ENCODE measurements around the gene STAG1.
"Not testable (repeated sequence)": the region's sequence is repeated elsewhere in the genome, so short reads cannot be mapped to it uniquely, and the experiment has no call there.

STAG1 gene

DNA sequence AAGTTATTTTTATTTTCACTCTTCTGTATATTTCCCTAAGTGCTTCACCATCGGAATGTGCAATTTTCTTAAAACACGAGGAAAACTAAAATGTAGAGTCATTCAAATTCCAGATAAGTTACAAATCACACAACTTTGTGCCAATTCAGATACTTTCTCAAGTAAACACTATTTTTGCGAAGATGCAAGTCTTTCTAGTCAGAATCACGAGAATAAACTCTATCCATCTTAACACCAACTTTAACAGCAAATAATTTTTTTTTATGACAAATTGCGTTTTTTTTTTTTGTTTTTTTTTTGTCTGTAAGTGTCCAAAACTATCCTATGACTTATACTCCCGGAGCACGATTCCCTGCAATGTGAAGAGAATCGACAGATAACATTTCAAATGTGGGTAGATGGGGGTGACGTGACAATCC is 1.3 kb downstream of the STAG1 start:
- TF ChIP-seq, protein P1, sequence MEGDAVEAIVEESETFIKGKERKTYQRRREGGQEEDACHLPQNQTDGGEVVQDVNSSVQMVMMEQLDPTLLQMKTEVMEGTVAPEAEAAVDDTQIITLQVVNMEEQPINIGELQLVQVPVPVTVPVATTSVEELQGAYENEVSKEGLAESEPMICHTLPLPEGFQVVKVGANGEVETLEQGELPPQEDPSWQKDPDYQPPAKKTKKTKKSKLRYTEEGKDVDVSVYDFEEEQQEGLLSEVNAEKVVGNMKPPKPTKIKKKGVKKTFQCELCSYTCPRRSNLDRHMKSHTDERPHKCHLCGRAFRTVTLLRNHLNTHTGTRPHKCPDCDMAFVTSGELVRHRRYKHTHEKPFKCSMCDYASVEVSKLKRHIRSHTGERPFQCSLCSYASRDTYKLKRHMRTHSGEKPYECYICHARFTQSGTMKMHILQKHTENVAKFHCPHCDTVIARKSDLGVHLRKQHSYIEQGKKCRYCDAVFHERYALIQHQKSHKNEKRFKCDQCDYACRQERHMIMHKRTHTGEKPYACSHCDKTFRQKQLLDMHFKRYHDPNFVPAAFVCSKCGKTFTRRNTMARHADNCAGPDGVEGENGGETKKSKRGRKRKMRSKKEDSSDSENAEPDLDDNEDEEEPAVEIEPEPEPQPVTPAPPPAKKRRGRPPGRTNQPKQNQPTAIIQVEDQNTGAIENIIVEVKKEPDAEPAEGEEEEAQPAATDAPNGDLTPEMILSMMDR (IDR thresholded peaks at IDR 0.05; ENCODE audit: low read depth, low read length), result no peak
- Histone ChIP-seq H3K9me3 (ENCODE audit: severe bottlenecking) (no peaks in the 10 kb centered on the region), H3K27me3 (ENCODE audit: insufficient read depth, low read depth, severe bottlenecking) (no peaks in the 10 kb centered on the region), H3K4me3 (ENCODE audit: low read depth, low read length) (peak overlapping the region; percentile 84), H3K36me3 (no peaks in the 10 kb centered on the region), H3K27ac (peak overlapping the region; percentile 98)
- DNase-seq, result no peak

DNA sequence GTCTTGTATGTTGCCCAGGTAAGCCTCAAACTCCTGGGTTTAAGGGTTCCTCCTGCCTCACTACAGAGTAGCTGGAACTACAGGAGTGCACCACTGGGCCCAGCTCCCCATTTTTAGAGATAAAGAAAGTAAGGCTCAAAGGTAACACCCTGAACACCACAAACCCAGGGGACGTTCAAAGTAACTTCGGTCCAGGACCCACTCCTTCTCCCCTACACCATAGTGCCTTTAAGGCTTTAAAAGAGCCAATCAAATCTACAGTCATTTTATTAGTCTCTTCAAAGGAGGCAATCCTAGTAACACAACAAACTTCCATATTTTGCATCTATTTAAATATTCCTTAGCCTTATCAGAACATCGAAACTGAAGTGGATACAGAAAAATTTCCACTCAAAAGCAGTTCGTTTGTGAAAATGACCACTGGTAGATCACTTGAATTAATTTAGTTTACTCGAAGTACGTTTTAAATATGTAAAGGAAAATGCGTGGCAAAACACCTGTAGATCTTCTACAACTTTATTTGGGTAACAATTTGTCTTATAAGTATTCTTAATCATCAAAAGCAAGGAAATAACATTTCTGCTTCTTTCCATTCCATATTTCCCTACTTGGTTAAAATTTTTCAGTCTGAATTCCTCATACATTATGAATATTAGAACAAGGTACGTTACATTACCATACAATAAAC is 1.8 kb downstream of the STAG1 start:
- Histone ChIP-seq H3K4me3 (ENCODE audit: low read depth, low read length) (peak overlapping the region; percentile 84), H3K9me3 (ENCODE audit: severe bottlenecking) (no peaks in the 10 kb centered on the region), H3K36me3 (no peaks in the 10 kb centered on the region), H3K27ac (peak overlapping the region; percentile 98), H3K27me3 (ENCODE audit: insufficient read depth, low read depth, severe bottlenecking) (no peaks in the 10 kb centered on the region)
- TF ChIP-seq, protein P1 (IDR thresholded peaks at IDR 0.05; ENCODE audit: low read depth, low read length), result no peak
- DNase-seq, result no peak

DNA sequence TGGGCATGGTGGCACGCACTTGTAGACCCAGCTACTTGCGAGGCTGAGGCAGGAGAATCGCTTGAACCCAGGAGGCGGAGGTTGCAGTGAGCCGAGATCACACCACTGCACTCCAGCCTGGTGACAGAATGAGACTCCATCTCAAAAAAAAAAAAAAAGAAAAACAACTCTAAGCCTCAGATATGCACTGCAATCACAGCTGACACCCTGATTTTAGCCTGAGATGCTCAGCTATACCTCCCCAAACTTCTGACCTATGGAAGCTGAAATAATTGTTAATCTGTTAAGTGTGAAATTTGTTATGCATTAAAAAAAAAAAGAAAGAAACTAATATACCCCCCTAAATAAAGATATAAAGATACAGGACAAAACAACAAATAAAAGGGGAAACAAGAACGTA is 2.6 kb downstream of the STAG1 start:
- H3K4me3 ChIP-seq (ENCODE audit: low read depth, low read length); H3K27me3 ChIP-seq (ENCODE audit: insufficient read depth, low read depth, severe bottlenecking); DNase-seq; H3K36me3 ChIP-seq; H3K9me3 ChIP-seq (ENCODE audit: severe bottlenecking); H3K27ac ChIP-seq: not testable (repeated sequence)

DNA sequence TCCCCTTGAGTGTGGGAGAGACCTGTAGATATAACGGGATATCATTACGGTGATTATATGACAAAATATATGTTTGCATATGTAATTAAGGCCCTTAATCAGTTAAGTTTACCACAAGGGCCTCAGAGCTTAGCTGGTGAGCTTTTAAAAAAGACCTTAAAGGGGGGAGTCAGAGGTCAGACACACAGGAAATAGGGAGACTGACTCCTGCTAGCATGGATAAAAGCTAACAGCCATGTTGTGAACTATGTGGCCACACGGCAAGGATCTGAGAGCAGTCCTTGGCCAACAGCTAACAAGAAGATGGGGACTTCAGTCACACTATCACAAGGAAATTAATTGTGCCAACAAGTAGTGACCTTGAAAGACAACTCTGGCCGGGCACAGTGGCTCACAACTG is 3.1 kb downstream of the STAG1 start:
- Histone ChIP-seq H3K4me3 (ENCODE audit: low read depth, low read length) (no peak overlapping the region), H3K36me3 (peaks cover 5% of the 10 kb centered on the region), H3K27me3 (ENCODE audit: insufficient read depth, low read depth, severe bottlenecking) (no peaks in the 10 kb centered on the region), H3K9me3 (ENCODE audit: severe bottlenecking) (no peaks in the 10 kb centered on the region), H3K27ac (no peak overlapping the region)
- TF ChIP-seq, protein P1 (IDR thresholded peaks at IDR 0.05; ENCODE audit: low read depth, low read length), result no peak
- no peak for DNase-seq

DNA sequence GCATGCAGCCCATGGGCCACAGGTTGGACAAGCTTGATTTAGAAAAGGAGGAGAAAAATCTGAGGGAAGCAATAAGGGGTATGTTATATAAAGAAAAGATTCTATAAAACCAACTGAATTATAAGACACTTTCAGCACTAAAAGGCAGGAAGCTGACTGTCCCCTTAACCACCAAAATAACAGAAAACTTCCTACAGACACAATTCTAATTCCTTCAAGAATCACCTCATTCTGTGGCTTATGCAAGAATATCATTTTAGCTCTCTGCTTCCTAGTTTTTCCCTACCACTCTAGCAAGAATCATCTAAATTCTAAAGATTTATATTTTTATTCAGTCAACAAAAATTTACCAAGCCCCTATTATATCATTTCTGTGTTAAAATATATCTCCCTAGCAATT is 6.3 kb downstream of the STAG1 start:
- no peak for DNase-seq
- H3K36me3 ChIP-seq, result peaks cover 9% of the 10 kb centered on the region
- no peaks in the 10 kb centered on the region for H3K27me3 ChIP-seq (ENCODE audit: insufficient read depth, low read depth, severe bottlenecking)
- peaks cover 6% of the 10 kb centered on the region for H3K9me3 ChIP-seq (ENCODE audit: severe bottlenecking)
- H3K4me3 ChIP-seq (ENCODE audit: low read depth, low read length), result no peak overlapping the region
- no peak overlapping the region for H3K27ac ChIP-seq
- TF ChIP-seq, protein P1 (IDR thresholded peaks at IDR 0.05; ENCODE audit: low read depth, low read length), result no peak

DNA sequence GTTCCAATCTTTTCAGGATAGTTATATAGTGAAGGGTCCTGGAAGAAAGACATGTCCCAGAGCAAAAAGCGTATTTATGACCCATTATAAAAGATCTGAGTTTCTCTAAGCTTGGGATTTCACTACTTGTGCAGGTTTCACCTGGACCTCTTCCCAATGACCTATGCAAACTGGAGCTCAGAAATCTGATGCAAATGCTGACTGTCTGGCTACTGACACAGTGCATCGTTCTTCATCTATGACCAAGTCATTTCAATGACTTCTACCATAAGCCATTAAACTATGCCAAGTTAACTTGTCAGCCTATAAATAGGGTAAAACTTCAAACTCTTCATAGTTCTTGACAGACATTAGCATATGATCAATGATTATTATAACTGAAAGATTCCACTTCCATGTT is 11.1 kb downstream of the STAG1 start:
- no peaks in the 10 kb centered on the region for H3K27me3 ChIP-seq (ENCODE audit: insufficient read depth, low read depth, severe bottlenecking)
- no peak for DNase-seq
- peaks cover 6% of the 10 kb centered on the region for H3K9me3 ChIP-seq (ENCODE audit: severe bottlenecking)
- TF ChIP-seq, protein P1 (IDR thresholded peaks at IDR 0.05; ENCODE audit: low read depth, low read length), result no peak
- no peak overlapping the region for H3K4me3 ChIP-seq (ENCODE audit: low read depth, low read length)
- peaks cover 9% of the 10 kb centered on the region for H3K36me3 ChIP-seq
- no peak overlapping the region for H3K27ac ChIP-seq
